ENCODE measurements around the gene INPP4A.

DNA sequence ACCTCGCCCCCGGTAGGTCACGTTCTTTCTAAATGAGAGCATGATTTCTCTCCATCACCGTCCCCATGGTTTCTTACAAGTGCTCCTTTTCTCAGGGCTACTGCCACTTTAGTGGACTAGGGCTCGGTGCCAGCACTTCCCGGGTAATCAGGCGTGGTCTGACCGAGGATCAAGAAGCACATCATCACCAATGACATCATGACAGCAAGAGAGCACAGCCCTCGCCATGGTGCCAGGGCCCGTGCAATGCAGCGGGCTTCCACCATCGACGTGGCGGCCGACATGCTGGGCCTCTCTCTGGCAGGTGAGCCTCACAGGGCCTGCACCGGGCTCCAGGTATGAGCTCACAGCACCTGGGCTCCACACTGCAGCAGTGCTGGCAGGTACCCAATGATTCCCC, 75.2 kb downstream of the INPP4A start:
- TF ChIP-seq EZH2 (IDR thresholded peaks at IDR 0.05) (no peak), POLR2AphosphoS5 (IDR thresholded peaks at IDR 0.05; ENCODE audit: borderline replicate concordance, low read depth, low read length) (no peak)
